OCI-M2 (cell line): ENCODE measurements around the gene MEMO1.
"Not testable (repeated sequence)": the region's sequence is repeated elsewhere in the genome, so short reads cannot be mapped to it uniquely, and the experiment has no call there.

Source experiments
- DNase-seq: peaks from one replicate; lab custom pipeline; 2025; ENCODE audit not compliant: unreplicated experiment; lab: John Stamatoyannopoulos, UW

MEMO1 gene

GRCh38 chr2:32010670-32011484, at the start of gene MEMO1:
TSS of gene MEMO1 (minus strand) at chr2:32011008. CDS start at chr2:32010247, 761 bp downstream.
- DNase-seq = peak; percentile 55

DNA sequence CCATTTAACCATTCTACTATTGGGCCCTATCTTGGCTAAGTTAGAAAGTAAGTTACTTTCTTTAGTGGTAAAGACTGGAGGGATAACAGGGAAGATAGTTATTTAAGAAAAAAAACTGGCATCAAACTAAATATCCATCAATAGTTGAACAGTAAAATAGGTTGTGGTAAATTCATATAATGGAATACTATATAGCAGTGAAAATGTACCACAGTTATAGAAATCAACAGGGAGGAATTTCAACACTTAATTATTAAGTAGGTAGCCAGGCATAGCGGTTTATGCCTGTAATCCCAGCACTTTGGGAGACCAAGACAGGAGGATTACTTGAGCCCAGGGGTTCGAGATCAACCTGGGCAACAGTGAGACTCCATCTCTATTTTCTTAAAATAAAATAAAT, 49.5 kb upstream of the MEMO1 start:
- no peak for DNase-seq

DNA sequence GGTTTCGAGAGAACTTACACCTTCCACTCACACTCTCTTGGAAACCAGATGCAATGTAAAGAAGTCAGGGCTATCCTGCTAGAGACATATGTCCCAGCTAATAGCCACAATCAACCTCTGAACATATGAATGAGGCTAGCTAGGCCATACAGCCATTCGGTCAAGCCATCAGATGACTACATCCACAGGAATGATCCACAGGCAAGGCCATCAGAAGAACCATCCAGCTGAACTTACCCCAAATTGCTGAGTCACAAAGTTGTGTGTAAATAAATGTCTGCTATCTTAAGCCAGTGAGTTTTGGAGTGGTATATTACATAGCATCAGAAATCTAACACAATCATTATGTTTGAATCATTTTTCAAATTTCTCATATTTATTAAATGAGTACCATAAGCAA, 47.3 kb upstream of the MEMO1 start:
- no peak for DNase-seq

DNA sequence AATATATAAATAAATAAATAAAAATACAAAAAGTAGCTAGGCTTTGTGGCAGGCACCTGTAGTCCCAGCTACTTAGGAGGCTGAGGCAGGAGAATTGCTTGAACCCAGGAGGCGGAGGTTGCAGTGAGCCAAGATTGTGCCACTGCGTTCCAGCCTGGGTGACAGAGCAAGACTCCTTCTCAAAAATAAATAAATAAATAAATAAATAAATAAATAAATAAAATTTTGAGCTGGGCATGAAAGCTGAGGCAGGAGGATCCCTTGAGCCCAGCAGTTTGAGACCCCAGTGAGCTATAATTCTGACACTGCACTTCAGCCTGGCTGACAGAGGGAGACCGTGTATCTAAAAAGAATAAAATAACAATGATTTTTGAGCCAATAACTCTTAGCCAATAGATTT, 43.8 kb upstream of the MEMO1 start:
- not testable (repeated sequence) for DNase-seq

DNA sequence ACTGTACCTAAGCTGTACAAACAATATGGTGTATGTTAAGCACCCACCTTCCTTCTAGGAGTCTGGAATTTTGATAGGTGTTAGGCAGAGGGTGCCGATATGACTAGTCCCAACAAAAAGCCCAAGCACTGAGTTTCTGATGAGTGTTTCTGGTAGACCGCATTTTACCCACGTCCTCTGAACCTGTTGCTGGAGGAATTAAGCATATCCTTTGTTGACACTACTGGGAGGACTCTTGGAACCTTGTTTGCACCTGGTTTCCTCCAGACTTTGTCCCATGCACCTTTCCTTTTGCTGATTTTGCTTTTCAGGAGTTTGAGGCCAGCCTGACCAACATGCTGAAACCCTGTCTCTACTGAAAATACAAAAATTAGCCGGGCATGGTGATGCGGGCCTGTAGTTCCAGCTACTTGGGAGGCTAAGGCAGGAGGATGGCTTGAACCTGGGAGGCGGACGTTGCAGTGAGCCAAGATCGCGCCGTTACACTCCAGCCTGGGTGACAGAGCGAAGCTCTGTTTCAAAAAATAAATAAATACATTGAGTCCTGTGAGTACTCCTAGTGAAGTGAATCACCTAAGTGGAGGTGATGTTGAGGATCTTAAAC, 41.1 kb upstream of the MEMO1 start:
- no peak for DNase-seq

DNA sequence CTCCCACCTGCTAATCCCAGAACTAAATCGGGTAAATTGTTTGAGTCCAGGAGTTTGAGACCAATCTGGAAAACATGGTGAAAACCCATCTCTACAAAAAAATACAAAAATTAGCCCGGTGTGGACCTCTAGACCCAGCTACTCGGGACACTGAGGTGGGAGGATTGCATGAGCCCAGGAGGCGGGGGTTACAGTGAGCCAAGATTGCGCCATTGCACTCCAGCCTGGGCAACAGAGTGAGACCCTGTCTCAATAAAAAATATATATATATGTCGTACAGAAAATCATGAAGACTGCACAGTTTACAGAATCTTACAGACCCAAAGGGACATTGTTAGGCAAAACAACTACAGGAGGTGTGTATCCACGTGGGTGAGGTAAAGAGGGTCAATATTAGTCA, 32.8 kb upstream of the MEMO1 start:
- DNase-seq = no peak

DNA sequence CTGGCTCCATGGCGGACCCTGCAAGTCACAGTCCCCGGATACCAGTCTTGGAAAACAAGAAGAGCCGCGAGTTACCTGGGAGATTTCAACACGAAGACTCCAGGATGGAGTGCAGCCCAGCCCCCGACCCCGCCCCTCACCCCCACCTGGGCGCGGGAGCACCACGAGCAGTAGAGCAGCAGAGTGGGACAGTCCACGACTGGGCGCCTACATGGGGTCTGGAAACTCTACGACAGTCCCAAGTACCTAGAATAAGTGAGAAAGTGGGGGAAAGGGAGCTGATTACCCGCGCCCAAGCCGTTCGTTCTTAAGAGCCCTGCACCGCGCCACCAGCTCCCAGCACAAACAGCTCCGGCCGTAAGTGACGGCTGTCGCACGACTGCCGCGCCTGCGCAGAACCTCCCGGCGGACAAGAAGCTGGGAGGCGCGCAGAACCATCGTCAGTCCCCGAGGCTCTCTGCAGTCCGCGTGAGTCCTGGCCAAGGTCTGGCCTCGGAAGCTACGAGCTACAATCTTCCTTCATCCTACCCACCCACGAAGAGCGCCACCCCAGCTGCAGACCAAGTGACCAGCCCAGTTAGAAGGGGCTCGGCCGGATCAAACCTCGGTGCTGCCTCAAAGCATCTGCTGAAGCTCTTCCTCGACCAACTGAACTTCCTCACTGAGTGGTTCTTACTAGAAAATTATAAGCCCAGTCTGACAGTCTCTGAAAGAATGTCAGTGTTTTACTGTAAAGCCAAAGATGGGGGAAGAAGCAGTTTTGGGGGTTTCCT, 28.8 kb upstream of the MEMO1 start, which contains the start of gene DPY30:
Gene DPY30 (minus strand): TSS at position 359 of the 773 bp plus-strand sequence. CDS start 349 bp downstream, at position 10.
- DNase-seq = peak; percentile 25

DNA sequence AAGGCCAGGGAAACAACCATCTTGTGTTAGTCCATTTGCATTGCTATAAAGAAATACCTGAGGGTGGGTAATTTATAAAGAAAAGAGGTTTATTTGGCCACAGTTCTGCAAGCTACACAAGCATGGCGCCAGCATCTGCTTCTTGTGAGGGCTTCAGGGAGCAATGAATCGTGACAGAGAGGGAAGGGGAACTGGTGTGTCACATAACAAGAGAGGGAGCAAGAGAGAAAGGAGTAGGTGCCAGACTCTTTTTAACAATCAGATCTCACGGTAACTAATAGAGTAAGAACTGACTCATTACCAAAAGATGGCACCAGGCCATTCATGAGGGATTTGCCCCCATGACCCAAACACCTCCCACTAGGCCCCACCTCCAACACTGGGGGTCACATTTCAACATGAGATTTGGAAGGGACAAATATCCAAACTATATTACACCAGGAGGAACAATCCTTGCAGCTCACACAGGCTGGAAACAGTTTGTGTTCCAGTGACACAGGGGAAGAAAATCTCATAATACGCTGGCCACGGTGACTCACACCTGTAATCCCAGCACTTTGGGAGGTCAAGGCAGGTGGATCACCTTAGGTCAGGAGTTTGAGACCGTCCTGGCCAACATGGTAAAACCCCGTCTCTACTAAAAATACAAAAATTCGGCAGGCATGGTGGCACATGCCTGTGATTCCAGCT, 23.5 kb upstream of the MEMO1 start:
- not testable (repeated sequence) for DNase-seq

DNA sequence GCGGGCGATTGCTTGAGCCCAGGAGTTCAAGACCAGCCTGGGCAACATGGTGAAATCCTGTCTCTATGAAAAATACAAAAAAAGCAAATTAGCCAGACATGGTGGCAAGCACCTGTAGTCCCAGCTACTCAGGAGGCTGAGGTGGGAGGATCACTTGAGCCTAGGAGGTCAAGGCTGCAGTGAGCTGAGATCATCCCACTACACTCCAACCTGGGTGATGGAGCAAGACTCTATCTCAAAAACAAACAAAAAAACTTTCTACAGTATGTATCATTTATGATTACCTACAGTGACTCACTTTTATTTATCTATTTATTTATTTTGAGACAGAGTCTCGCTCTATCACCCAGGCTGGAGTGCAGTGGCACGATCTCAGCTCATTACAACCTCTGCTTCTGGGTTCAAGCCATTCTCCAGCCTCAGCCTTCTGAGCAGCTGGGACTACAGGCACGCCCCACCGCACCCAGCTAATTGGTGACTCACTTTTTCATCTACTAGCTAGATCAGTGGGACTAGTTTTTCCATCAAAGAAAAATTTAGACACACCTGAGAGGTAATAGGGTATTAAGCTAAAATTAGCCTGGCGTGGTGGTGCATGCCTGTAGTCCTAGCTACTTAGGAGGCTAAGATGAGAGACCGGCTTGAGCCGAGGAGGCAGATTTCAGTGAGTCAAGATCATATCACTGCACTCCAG, 8.1 kb upstream of the MEMO1 start:
- DNase-seq = not testable (repeated sequence)

DNA sequence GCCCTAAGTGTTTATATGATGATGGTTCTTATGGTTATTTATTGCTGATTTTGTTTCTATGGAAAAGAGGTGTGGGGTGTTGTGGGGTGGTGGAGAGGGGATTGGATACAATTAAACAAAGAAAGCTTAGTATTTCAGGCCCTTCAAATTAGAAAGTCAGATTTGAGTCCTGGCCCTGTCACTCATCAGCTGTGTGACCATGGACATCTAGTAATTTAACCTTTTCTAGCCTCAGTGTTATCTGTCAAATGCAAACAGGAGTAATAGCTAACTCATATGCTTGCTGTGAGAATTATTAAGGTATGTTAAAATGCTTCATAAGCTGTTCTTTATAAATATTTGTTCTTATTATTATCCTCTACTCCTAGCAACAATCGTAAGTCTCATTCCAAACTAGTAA, 2.1 kb upstream of the MEMO1 start:
- no peak for DNase-seq

GRCh38 chr2:32011485-32011960, 715 bp upstream of the MEMO1 start:
- DNase-seq = no peak

GRCh38 chr2:32010280-32010669, 533 bp downstream of the MEMO1 start:
- not testable (repeated sequence) for DNase-seq

DNA sequence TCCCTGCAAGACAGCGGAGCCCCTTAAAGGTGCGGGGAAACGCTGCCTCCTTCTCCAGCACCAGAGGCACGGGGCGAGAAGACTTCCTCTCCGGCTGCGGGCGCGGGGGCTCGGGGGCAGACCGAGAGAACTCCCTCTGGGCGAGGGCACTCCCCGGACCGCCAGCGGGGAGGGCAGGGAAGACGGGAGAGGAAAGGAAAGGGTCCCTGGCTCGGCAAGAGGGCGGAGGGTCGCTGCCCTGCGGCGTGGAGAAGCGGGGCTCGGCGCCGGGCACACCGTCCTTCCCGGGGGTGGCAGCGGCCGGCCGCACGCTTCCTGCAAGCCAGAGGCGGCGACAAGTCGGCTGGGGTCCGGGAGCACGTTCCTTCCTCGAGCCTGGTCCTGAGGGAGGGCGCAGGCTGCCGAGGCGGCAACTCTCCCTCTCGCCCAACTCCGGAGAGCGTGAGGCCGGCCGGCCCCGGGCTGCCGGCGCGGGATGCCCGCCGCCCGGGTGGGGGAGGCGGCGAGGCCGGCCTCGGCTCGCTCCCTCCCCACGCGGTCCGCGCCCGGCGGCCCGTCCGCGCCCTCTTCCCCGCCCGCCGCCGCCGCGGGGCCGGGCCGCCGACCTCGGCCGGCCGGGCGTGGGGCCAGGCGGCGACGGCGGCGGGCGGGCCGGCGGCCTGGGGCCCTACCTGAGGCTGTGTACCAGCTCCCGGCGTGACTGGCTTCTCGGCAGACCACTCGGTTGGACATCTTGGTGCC, 1.1 kb downstream of the MEMO1 start:
- DNase-seq = no peak

DNA sequence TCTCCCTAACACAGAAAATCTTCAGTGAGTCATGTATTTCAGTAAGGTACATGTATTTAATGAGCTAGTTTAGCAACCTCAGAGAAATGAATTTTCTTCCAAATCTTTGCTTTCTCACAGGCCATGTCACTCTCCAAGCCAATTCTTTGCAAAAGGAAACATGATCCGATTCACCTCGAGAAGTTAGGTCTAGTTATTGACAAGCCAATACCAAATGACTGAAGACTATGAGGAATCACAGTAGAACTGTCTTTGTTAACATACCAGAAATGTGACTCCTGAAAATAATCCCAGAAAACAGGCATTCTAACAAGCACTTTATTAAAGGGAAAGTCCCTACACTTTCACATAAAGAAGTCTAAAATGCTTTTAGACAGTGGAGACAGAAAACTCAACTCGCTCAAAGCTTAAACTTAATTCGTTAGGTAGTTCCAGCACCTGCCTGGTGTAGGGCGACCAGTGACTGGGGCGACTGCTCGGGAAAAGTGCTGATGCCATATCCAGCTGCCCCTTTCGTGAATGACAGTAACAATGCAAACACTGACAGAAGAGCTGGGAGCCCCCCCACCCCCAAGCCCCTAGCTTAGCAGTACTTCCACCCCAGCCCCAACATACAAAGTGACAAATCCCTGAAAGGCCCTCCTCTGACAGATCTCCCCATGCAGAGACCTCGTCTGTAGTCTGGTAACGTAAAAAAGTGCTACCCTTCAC, 1.8 kb downstream of the MEMO1 start:
- no peak for DNase-seq

- DNase-seq = no peak
Observed at GRCh38 chr2:32007121-32007391, 3.8 kb downstream of the MEMO1 start.

- DNase-seq = no peak
Observed at GRCh38 chr2:32005371-32005976, 5.3 kb downstream of the MEMO1 start.

- no peak for DNase-seq
Observed at GRCh38 chr2:32003791-32004190, 7.0 kb downstream of the MEMO1 start.

GRCh38 chr2:32002406-32002805, 8.4 kb downstream of the MEMO1 start:
- DNase-seq = no peak

DNA sequence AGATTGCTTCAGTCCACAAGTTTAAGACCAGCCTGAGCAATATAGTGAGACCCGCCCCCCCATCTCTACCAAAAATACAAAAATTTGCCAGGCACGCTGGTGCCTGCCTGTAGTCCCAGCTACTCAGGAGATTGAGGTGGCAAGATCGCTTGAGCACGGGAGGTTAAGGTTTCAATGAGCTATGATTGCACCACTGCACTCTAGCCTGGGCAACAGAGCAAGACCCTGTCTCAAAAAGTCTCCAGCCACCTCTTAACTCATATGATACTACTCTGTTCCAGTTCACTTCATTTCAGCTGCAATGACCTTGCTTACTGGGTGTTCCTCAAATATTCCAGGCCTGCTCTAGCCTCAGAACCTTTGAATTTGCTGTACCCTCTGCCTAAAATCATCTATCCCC, 11.4 kb downstream of the MEMO1 start:
- no peak for DNase-seq
